Endothelial cell of umbilical vein (primary cell): ENCODE data around the gene CMIP. TPM values are rescaled to one million over a fixed set of nuclear protein-coding genes. Genes with fewer than 3 reads are reported as not detected.

Experiments used
- BruUV-seq: library from RNA; stranded (reverse); fragments of 400-500 nt; replicated peaks from 2 replicates; lab custom pipeline; 2021; lab: Mats Ljungman, UMichigan
- CTCF ChIA-PET: fragments of 300-600, 350-600 bp; sonication (Branson Sonifier 250); formaldehyde crosslinking; loops from one replicate; lab custom pipeline; 2021; ENCODE audit warnings: antibody characterized with exemption, inconsistent platforms; lab: Charles Lee
- POLR2A ChIA-PET: fragments of 300-600, 350-600 bp; sonication (Branson Sonifier 250); formaldehyde crosslinking; loops from one replicate; lab custom pipeline; 2021; ENCODE audit warnings: antibody characterized with exemption, inconsistent platforms; lab: Charles Lee
- DNase-seq: peaks from one replicate; pipeline ENCODE4 v3.0.0-alpha.2; 2011; ENCODE audit warnings: low read depth, low spot score
- FAIRE-seq: peaks from 2 replicates; lab custom pipeline; 2011; peaks lifted over from hg19 to GRCh38; lab: Jason Lieb, UNC
- H2AFZ ChIP-seq: 2 replicates; pipeline ENCODE4 v1.6.0; 2012; ENCODE audit warnings: low read depth, low read length, control low read depth, inconsistent platforms
- H3K27ac ChIP-seq: 2 replicates; pipeline ENCODE4 v1.5.1; 2011; ENCODE audit warnings: low read depth, mild to moderate bottlenecking, control low read depth, low read length, moderate library complexity; ENCODE audit not compliant: insufficient read depth
- H3K27me3 ChIP-seq, 2 experiments: 2 replicates each; pipeline versions ENCODE4 v1.6.0 to v1.6.1; 2011; ENCODE audit warnings: low read length in 2 of 2, mixed read lengths in 1 of 2; ENCODE audit not compliant: control insufficient read depth in 2 of 2, insufficient read depth in 2 of 2
- H3K36me3 ChIP-seq, 2 experiments: 2 replicates in 1 of 2; 3 replicates in 1 of 2; pipeline ENCODE4 v1.5.1; 2011; ENCODE audit warnings: low read length in 2 of 2, mild to moderate bottlenecking in 1 of 2, moderate library complexity in 1 of 2; ENCODE audit not compliant: control insufficient read depth in 2 of 2, insufficient read depth in 2 of 2; ENCODE audit errors: extremely low read depth in 1 of 2
- H3K4me1 ChIP-seq: 3 replicates; pipeline ENCODE4 v1.5.1; 2011; ENCODE audit warnings: mild to moderate bottlenecking, low read length; ENCODE audit not compliant: control insufficient read depth, insufficient read depth; ENCODE audit errors: extremely low read depth
- H3K4me2 ChIP-seq: 2 replicates; pipeline ENCODE4 v1.6.1; 2011; ENCODE audit warnings: low read length, control low read depth, mixed read lengths; ENCODE audit not compliant: insufficient read depth
- H3K4me3 ChIP-seq, 3 experiments: fragments of 200-600 bp in 1 of 3; sonication (generic), shearing (Covaris generic) in 1 of 3; replicated peaks in 1 of 3; 2 replicates each; pipeline ENCODE4 v1.5.1; 2011 to 2016; ENCODE audit warnings: control low read depth in 3 of 3, low read length in 3 of 3, mild to moderate bottlenecking in 2 of 3, inconsistent platforms in 1 of 3, low read depth in 1 of 3, moderate library complexity in 1 of 3; ENCODE audit not compliant: insufficient read depth in 1 of 3
- H3K79me2 ChIP-seq: 2 replicates; pipeline ENCODE4 v1.6.0; 2012; ENCODE audit warnings: low read length, inconsistent platforms; ENCODE audit not compliant: control insufficient read depth, insufficient read depth
- H3K9ac ChIP-seq: replicated peaks from 2 replicates; pipeline ENCODE3; 2011; ENCODE audit warnings: low read length, control low read depth; ENCODE audit not compliant: insufficient read depth; ENCODE audit errors: extremely low read depth
- H3K9me1 ChIP-seq: replicated peaks from 3 replicates; pipeline ENCODE4 v1.6.0; 2011; ENCODE audit warnings: mild to moderate bottlenecking, low read length; ENCODE audit not compliant: control insufficient read depth, insufficient read depth; ENCODE audit errors: extremely low read depth
- H3K9me3 ChIP-seq: replicated peaks from 2 replicates; pipeline ENCODE4 v1.5.1; 2012; ENCODE audit warnings: low read length, inconsistent platforms; ENCODE audit not compliant: control insufficient read depth, insufficient read depth
- H4K20me1 ChIP-seq: replicated peaks from 2 replicates; pipeline ENCODE3; 2011; ENCODE audit warnings: mild to moderate bottlenecking, low read length; ENCODE audit not compliant: control insufficient read depth, insufficient read depth; ENCODE audit errors: extremely low read depth
- CTCF ChIP-seq, 2 donors: IDR thresholded peaks; 1 replicate in 1 of 2; 2 replicates in 1 of 2; pipeline ENCODE4 v1.5.1; 2011; ENCODE audit warnings: low read length in 2 of 2, mild to moderate bottlenecking in 2 of 2, moderate library complexity in 2 of 2, control low read depth in 1 of 2, inconsistent platforms in 1 of 2, low read depth in 1 of 2; ENCODE audit not compliant: insufficient read depth in 1 of 2; ENCODE audit errors: extremely low read depth in 1 of 2
- EZH2 ChIP-seq: IDR thresholded peaks from 2 replicates; pipeline ENCODE4 v1.6.1; 2012; ENCODE audit warnings: borderline replicate concordance, low read depth, mild to moderate bottlenecking, moderate library complexity, low read length, inconsistent platforms; ENCODE audit not compliant: severe bottlenecking
- FOS ChIP-seq: IDR thresholded peaks from 2 replicates; pipeline ENCODE4 v1.6.1; 2011; ENCODE audit warnings: mild to moderate bottlenecking, low read length, moderate library complexity, borderline replicate concordance; ENCODE audit not compliant: insufficient read depth
- JUN ChIP-seq: IDR thresholded peaks from 2 replicates; pipeline ENCODE4 v1.6.1; 2011; ENCODE audit warnings: borderline replicate concordance, low read depth; ENCODE audit not compliant: insufficient read length, insufficient read depth
- MAX ChIP-seq: IDR thresholded peaks from 2 replicates; pipeline ENCODE4 v1.6.1; 2011; ENCODE audit not compliant: insufficient read depth, insufficient read length
- MYC ChIP-seq: IDR thresholded peaks from one replicate; pipeline ENCODE4 v1.6.1; 2011; ENCODE audit warnings: mild to moderate bottlenecking, low read depth, low read length
- POLR2A ChIP-seq: IDR thresholded peaks from 2 replicates; pipeline ENCODE4 v1.6.1; 2012; ENCODE audit warnings: low read depth, mild to moderate bottlenecking, control low read depth, low read length
- dilution Hi-C: fragments of 300-500 bp; cut with MboI; formaldehyde crosslinking; loops from one replicate; pipeline ENCODE4 v1.15.0; 2019; ENCODE audit warnings: low sequenced_read_pairs; ENCODE audit not compliant: extremely low pct_ligation_motif_present
- intact Hi-C: fragments of 100-400 bp; cut with micrococcal nuclease; formaldehyde crosslinking; loops from one replicate; pipeline ENCODE4 v1.10.0; 2022
- polyA plus RNA-seq, 4 experiments: library from polyadenylated mRNA; depleted of rRNA in 3 of 4; stranded (reverse) in 3 of 4; unstranded in 1 of 4; fragments of >200 nt; gene quantifications; 2 replicates each; pipeline versions ENCODE4 v1.2.1 to v1.2.3, GENCODE V29; 2011 to 2012; ENCODE audit warnings: missing spikeins in 1 of 4
- total RNA-seq: library from RNA; stranded (reverse); gene quantifications from 2 replicates; pipeline ENCODE4 v1.2.3, GENCODE V29; 2021

Gene CMIP
- total and polyA plus RNA-seq, 2 donors (not counting 3 experiments of a cell fraction or from before 2014, with no cell fraction given): 29.0 to 101 TPM

- Histone ChIP-seq H3K9ac (no peak overlapping the region), H2AFZ (no peak overlapping the region), H3K4me2 (no peak overlapping the region), H3K27me3 (no peaks in the 10 kb centered on the region), H4K20me1 (no peaks in the 10 kb centered on the region), H3K27ac (no peak overlapping the region), H3K9me1 (no peaks in the 10 kb centered on the region), H3K79me2 (peaks cover 39% of the 10 kb centered on the region), H3K4me3 (no peak overlapping the region), H3K4me1 (peaks cover 82% of the 10 kb centered on the region), H3K36me3 (no peaks in the 10 kb centered on the region), H3K9me3 (no peaks in the 10 kb centered on the region)
- ChIA-PET CTCF (interaction anchor here (1.0 to 1.4 kb wide), 2 partner anchors 17 to 93 kb away, joined by 3 to 4 read pairs; no protein-coding TSS in a partner anchor), POLR2A (no interaction called here)
- dilution Hi-C loops: no loop called here
- intact Hi-C loops: no loop called here
- FAIRE-seq (no peak), DNase-seq (no peak)
- no TSS peak for BruUV-seq
- TF ChIP-seq EZH2: no peak
- TF ChIP-seq MAX: no peak
- no peak for TF ChIP-seq JUN
- TF ChIP-seq POLR2A: no peak
- TF ChIP-seq MYC: no peak
- no peak for TF ChIP-seq FOS
Measured at GRCh38 chr16:81496742-81497141, 52.1 kb downstream of the CMIP start.

GRCh38 chr16:81497690-81498089, 53.1 kb downstream of the CMIP start:
- Histone ChIP-seq H3K79me2 (peaks cover 43% of the 10 kb centered on the region), H3K4me2 (peak overlapping the region; percentile 54)
- dilution Hi-C loops: no loop called here

More at GRCh38 chr16:81497690-81498089, 53.1 kb downstream of the CMIP start:
- BruUV-seq: no TSS peak
- no peak overlapping the region for H3K9ac ChIP-seq
- DNase-seq (no peak), FAIRE-seq (peak; percentile 76)
- H3K9me3 ChIP-seq: no peaks in the 10 kb centered on the region
- no peaks in the 10 kb centered on the region for H3K27me3 ChIP-seq
- no peak overlapping the region for H2AFZ ChIP-seq
- H4K20me1 ChIP-seq: no peaks in the 10 kb centered on the region
- intact Hi-C loops: no loop called here
- H3K4me1 ChIP-seq: peaks cover 82% of the 10 kb centered on the region
- ChIA-PET CTCF (interaction anchor here (1.0 to 1.4 kb wide), 3 partner anchors 16 to 94 kb away, joined by 3 to 4 read pairs (median 3); no protein-coding TSS in a partner anchor), POLR2A (no interaction called here)
- no peaks in the 10 kb centered on the region for H3K36me3 ChIP-seq
- TF ChIP-seq CTCF (IDR thresholded peaks at IDR 0.05; ENCODE audit: extremely low read depth in 1 of 2, insufficient read depth in 1 of 2, low read depth in 1 of 2, low read length in 2 of 2) (peak; percentile 47), FOS (no peak), MYC (no peak)
- H3K4me3 ChIP-seq: no peak overlapping the region
- H3K27ac ChIP-seq: no peak overlapping the region
- H3K9me1 ChIP-seq: no peaks in the 10 kb centered on the region
